Fibroblast of lung (primary cell): Measurements from ENCODE around the gene SMAP1.

ENCODE experiments used
- CTCF ChIP-seq, 2 donors: IDR thresholded peaks in 1 of 2; conservative IDR thresholded peaks in 1 of 2; 1 replicate in 1 of 2; 2 replicates in 1 of 2; pipeline ENCODE4 v1.5.1; 2011 to 2012; ENCODE audit warnings: low read length in 2 of 2, control low read depth in 1 of 2, inconsistent platforms in 1 of 2, low read depth in 1 of 2, mild to moderate bottlenecking in 1 of 2
- EZH2 ChIP-seq: IDR thresholded peaks from 2 replicates; pipeline ENCODE4 v1.5.1; 2012; ENCODE audit warnings: low read length, control low read depth, mild to moderate bottlenecking; ENCODE audit errors: missing control alignments

GRCh38 chr6:70852667-70853246 lies 185.1 kb downstream of the SMAP1 start:
- no peak for TF ChIP-seq CTCF (conservative IDR thresholded peaks at IDR 0.05 in 1 of 2, IDR thresholded peaks at IDR 0.05 in 1 of 2; ENCODE audit: low read depth in 1 of 2, low read length in 2 of 2)
- no peak for TF ChIP-seq EZH2
